Epithelial cell of esophagus (primary cell): Measurements from ENCODE around the gene AKAP12.

Experiments
- DNase-seq: peaks from one replicate; pipeline ENCODE4 v3.0.0; 2010; ENCODE audit warnings: low read depth
- H3K4me3 ChIP-seq: 2 replicates; pipeline ENCODE4 v1.5.1; 2011; ENCODE audit warnings: mild to moderate bottlenecking, low read length, control low read depth
- TF ChIP-seq, protein P1 (sequence below): IDR thresholded peaks from 2 replicates; pipeline ENCODE4 v1.5.1; 2011; ENCODE audit warnings: low read depth, mild to moderate bottlenecking, low read length, control low read depth, inconsistent platforms; ENCODE audit not compliant: insufficient read depth; ENCODE audit errors: missing control alignments

The AKAP12 gene

DNA sequence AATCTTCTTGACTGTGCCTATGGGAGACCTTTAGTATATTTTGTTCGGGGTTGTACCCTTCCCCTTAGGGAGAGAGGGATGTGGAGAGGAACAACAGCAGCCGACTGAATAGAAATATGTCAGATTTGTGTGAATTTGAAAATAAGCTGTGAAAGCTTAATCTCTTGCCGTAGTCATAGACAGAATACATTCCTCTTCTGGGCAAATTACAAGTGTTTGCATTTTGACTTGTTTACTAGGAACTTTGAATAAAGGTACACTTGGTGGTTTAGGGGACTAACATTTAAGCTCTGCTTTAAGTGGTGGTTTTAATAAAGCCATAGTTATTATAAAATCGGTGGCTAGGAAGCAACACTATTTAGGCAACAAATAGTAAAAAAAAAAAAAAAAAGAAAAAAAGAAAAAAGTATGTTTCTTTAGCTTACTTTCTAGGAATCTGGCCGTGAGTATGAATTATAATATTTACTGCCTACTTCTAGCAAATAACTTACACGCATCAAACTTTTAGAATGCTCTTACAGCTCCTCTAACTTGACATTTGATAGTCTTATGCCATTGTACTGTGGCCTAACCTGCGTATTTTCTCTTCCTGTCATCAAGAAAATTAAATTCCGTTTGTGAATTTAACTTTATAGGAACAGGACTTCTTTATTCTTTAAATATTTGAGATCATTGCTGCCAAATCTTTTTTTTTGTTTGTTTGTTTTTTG lies 86.5 kb downstream of the AKAP12 start:
- TF ChIP-seq, protein P1, sequence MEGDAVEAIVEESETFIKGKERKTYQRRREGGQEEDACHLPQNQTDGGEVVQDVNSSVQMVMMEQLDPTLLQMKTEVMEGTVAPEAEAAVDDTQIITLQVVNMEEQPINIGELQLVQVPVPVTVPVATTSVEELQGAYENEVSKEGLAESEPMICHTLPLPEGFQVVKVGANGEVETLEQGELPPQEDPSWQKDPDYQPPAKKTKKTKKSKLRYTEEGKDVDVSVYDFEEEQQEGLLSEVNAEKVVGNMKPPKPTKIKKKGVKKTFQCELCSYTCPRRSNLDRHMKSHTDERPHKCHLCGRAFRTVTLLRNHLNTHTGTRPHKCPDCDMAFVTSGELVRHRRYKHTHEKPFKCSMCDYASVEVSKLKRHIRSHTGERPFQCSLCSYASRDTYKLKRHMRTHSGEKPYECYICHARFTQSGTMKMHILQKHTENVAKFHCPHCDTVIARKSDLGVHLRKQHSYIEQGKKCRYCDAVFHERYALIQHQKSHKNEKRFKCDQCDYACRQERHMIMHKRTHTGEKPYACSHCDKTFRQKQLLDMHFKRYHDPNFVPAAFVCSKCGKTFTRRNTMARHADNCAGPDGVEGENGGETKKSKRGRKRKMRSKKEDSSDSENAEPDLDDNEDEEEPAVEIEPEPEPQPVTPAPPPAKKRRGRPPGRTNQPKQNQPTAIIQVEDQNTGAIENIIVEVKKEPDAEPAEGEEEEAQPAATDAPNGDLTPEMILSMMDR = no peak
- DNase-seq = no peak
- no peak overlapping the region for H3K4me3 ChIP-seq

DNA sequence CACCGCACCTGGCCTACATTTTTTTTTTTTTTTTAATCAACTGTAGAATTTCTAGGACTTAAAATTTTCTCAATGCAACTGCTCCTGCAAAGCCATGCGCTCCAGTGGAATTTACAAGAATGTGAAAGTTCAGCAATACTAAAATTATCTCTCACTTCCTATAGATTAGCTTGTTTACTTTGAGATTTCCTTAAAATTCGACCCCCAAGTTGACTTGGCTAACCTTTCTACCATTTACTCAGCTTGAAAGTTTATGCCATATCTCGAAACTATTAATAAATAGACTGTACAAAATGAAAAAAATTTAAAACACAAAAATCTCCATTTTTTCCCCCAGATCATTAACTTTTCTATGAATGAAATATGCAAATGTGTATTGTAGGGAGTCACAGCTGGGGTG lies 87.3 kb downstream of the AKAP12 start:
- TF ChIP-seq, protein P1 = no peak
- no peak overlapping the region for H3K4me3 ChIP-seq

DNA sequence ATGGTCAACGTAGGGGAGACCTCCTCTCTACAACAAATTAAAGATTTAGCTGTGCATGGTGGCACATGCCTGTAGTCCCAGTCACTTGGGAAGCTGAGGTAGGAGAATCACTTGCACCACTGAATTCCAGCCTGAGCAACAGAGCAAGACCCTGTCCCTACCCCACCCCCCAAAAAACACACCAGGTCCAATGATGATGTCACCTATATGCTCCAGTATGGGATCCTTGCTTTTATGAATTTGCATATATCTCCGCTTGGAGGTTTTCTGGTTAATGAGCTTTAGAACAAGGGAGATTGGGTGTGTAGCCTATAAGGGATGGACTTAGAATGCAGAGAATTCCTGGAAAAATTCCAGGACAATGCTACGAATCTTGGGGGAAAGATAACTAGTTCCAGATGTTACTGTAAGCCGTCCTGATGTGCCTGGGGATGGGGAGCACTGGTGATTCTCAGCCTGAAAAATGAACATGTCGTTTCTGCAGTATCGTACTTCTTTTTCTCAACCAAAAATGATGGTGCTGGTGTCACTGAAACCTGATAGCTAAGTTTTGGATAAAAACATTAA lies 90.4 kb downstream of the AKAP12 start:
- DNase-seq = no peak
- no peak overlapping the region for H3K4me3 ChIP-seq
- TF ChIP-seq, protein P1 = no peak

More for the DNA sequence above, 87.3 kb downstream of the AKAP12 start:
- no peak for DNase-seq

DNA sequence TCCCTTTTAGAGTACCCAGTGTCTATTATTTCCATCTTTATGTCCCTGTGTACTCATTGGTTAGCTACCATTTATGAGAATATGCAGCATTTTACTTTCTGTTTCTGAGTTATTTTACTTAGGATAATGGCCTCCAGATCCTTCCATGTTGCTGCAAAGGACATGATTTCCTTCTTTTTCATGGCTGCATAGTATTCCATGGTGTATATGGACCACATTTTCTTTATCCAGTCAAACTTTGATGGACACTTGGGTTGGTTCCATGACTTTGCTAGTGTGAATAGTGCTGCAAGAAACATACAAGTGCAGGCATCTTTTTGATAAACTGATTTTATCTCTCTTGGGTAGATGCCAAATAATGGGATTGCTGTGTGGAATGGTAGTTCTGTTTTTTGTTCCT lies 96.2 kb downstream of the AKAP12 start:
- H3K4me3 ChIP-seq = no peak overlapping the region
- TF ChIP-seq, protein P1 = no peak
- no peak for DNase-seq

DNA sequence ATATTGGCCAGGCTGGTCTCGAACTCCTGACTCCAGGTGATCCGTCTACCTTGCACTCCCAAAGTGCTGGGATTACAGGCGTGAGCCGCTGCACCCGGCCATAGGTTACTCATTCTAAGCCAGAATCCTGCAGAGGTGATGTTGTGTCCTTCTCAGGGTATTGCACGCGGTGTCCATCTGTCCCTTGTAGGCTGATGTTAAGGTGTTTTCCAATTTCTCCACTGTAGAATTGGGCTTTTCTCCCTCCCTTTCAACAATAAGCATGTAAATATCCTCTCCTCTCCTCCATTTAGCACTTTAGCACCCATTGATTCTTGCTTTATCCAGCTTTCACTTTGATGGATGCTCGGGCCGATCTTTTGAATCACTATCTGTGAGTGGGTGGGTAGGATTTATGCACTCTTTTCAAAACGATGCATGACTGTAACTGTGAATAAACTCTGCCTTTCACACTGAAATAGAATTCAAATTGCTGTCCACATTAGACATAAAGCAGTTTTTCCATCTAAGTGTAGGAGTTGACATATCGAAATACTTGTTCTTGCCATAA lies 99.0 kb downstream of the AKAP12 start:
- no peak for DNase-seq
- TF ChIP-seq, protein P1 = no peak
- no peak overlapping the region for H3K4me3 ChIP-seq

DNA sequence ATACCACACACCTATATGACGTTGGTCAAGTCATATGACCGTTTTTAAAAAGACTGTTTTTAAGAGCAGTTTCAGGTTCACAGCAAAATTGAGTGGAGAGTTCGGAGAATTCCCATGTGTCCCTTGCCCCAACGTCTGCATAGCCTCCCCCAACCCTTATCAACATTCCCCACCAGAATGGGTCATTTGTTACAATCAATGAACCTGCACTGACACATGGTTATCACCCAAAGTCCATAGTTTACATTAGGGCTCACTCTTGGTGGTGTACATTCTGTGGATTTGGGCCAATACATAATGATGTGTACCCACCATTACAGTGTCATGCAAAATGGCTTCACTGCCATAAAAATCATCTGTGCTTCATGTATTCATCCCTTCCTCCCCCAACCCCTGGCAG lies 99.6 kb downstream of the AKAP12 start:
- DNase-seq = no peak
- TF ChIP-seq, protein P1 = no peak

More for the DNA sequence above, 99.6 kb downstream of the AKAP12 start:
- no peak overlapping the region for H3K4me3 ChIP-seq
